Fibroblast of lung (primary cell): ENCODE results near the gene PAN2. TPM values are rescaled to one million over a fixed set of nuclear protein-coding genes. Genes with fewer than 3 reads are reported as not detected.
"Not testable (repeated sequence)": the region's sequence is repeated elsewhere in the genome, so short reads cannot be mapped to it uniquely, and the experiment has no call there.

Experiments
- DNase-seq, 2 donors: peaks; one replicate each; pipeline versions ENCODE4 v3.0.0 to v3.0.0-alpha.2; 2010; ENCODE audit warnings: low read depth in 2 of 2
- H2AFZ ChIP-seq: 2 replicates; pipeline ENCODE4 v1.5.1; 2012; ENCODE audit warnings: low read length, control low read depth, inconsistent platforms
- H3K27ac ChIP-seq: 2 replicates; pipeline ENCODE4 v1.5.1; 2011; ENCODE audit warnings: low read length, control low read depth; ENCODE audit not compliant: insufficient read depth
- H3K27me3 ChIP-seq: 2 replicates; pipeline ENCODE4 v1.5.1; 2011; ENCODE audit warnings: mild to moderate bottlenecking, low read length; ENCODE audit not compliant: control insufficient read depth, insufficient read depth
- H3K36me3 ChIP-seq: 2 replicates; pipeline ENCODE4 v1.5.1; 2011; ENCODE audit warnings: low read length; ENCODE audit not compliant: control insufficient read depth, insufficient read depth
- H3K4me1 ChIP-seq: 2 replicates; pipeline ENCODE4 v1.5.1; 2011; ENCODE audit warnings: low read length; ENCODE audit not compliant: control insufficient read depth, insufficient read depth; ENCODE audit errors: extremely low read depth
- H3K4me2 ChIP-seq: 2 replicates; pipeline ENCODE4 v1.5.1; 2011; ENCODE audit warnings: low read length, control low read depth; ENCODE audit not compliant: insufficient read depth; ENCODE audit errors: extremely low read depth
- H3K4me3 ChIP-seq, 4 experiments: fragments of 200-600 bp in 1 of 4; sonication (generic) in 1 of 4; replicated peaks in 1 of 4; 2 replicates each; pipeline ENCODE4 v1.5.1; 2011 to 2016; ENCODE audit warnings: low read length in 4 of 4, low read depth in 3 of 4, mild to moderate bottlenecking in 3 of 4, control low read depth in 2 of 4, inconsistent platforms in 1 of 4, mixed read lengths in 1 of 4; ENCODE audit not compliant: insufficient read depth in 1 of 4; ENCODE audit errors: control extremely low read depth in 1 of 4
- H3K79me2 ChIP-seq: 2 replicates; pipeline ENCODE4 v1.5.1; 2012; ENCODE audit warnings: mild to moderate bottlenecking, low read length, inconsistent platforms; ENCODE audit not compliant: control insufficient read depth, insufficient read depth
- H3K9ac ChIP-seq: 2 replicates; pipeline ENCODE4 v1.5.1; 2011; ENCODE audit warnings: mild to moderate bottlenecking, low read length, control low read depth; ENCODE audit not compliant: insufficient read depth
- H3K9me3 ChIP-seq: 2 replicates; pipeline ENCODE4 v1.5.1; 2012; ENCODE audit warnings: low read depth, low read length; ENCODE audit not compliant: control insufficient read depth, insufficient read depth
- H4K20me1 ChIP-seq: 2 replicates; pipeline ENCODE4 v1.5.1; 2011; ENCODE audit warnings: low read length; ENCODE audit not compliant: control insufficient read depth, insufficient read depth; ENCODE audit errors: extremely low read depth
- EZH2 ChIP-seq: IDR thresholded peaks from 2 replicates; pipeline ENCODE4 v1.5.1; 2012; ENCODE audit warnings: low read length, control low read depth, mild to moderate bottlenecking; ENCODE audit errors: missing control alignments
- polyA plus RNA-seq, 2 donors: library from polyadenylated mRNA; depleted of rRNA in 1 of 2; stranded (reverse) in 1 of 2; unstranded in 1 of 2; fragments of >200 nt; gene quantifications; 2 replicates each; pipeline ENCODE4 v1.2.1, GENCODE V29; 2011 to 2012; ENCODE audit warnings: missing spikeins in 1 of 2
- total RNA-seq: library from RNA; depleted of rRNA; stranded (reverse); fragments of >200 nt; gene quantifications from 2 replicates; pipeline ENCODE4 v1.2.1, GENCODE V29; 2014
- TF ChIP-seq, protein P1 (sequence below), 2 donors: IDR thresholded peaks in 1 of 2; conservative IDR thresholded peaks in 1 of 2; 1 replicate in 1 of 2; 2 replicates in 1 of 2; pipeline ENCODE4 v1.5.1; 2011 to 2012; ENCODE audit warnings: low read length in 2 of 2, control low read depth in 1 of 2, inconsistent platforms in 1 of 2, low read depth in 1 of 2, mild to moderate bottlenecking in 1 of 2

The PAN2 gene
- total and polyA plus RNA-seq, 2 donors (not counting 1 experiment from before 2014, with no cell fraction given) = 17.3 to 25.9 TPM

DNA sequence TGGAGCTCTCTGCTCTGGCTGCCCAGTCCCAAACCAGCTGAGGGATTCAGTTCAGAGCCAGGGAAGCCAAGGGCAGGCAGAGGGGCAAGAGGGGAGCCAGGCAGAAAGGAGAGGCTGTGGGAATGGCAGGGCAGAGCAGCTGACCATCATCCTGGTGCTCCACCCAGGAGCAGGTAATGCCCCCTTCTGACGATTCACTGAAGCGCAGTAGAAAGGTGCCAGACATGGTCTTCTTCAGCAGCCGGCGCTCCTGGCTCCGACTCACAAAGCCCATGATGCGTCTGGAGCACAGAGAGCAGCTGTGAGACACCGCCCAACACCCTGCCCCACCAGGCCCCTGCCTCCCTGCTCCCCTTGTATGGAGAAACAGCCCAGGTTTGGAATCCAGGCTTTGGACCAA is 12.9 kb upstream of the PAN2 start:
- H3K4me3 ChIP-seq = no peak overlapping the region
- no peak overlapping the region for H3K9ac ChIP-seq
- peaks cover 30% of the 10 kb centered on the region for H3K36me3 ChIP-seq
- no peaks in the 10 kb centered on the region for H3K27me3 ChIP-seq
- H4K20me1 ChIP-seq = no peaks in the 10 kb centered on the region
- no peak overlapping the region for H2AFZ ChIP-seq
- no peak for DNase-seq
- H3K4me2 ChIP-seq = no peak overlapping the region
- H3K4me1 ChIP-seq = no peaks in the 10 kb centered on the region
- no peak overlapping the region for H3K27ac ChIP-seq
- no peaks in the 10 kb centered on the region for H3K9me3 ChIP-seq
- no peaks in the 10 kb centered on the region for H3K79me2 ChIP-seq
- TF ChIP-seq, protein P1, sequence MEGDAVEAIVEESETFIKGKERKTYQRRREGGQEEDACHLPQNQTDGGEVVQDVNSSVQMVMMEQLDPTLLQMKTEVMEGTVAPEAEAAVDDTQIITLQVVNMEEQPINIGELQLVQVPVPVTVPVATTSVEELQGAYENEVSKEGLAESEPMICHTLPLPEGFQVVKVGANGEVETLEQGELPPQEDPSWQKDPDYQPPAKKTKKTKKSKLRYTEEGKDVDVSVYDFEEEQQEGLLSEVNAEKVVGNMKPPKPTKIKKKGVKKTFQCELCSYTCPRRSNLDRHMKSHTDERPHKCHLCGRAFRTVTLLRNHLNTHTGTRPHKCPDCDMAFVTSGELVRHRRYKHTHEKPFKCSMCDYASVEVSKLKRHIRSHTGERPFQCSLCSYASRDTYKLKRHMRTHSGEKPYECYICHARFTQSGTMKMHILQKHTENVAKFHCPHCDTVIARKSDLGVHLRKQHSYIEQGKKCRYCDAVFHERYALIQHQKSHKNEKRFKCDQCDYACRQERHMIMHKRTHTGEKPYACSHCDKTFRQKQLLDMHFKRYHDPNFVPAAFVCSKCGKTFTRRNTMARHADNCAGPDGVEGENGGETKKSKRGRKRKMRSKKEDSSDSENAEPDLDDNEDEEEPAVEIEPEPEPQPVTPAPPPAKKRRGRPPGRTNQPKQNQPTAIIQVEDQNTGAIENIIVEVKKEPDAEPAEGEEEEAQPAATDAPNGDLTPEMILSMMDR (conservative IDR thresholded peaks at IDR 0.05 in 1 of 2, IDR thresholded peaks at IDR 0.05 in 1 of 2; ENCODE audit: low read depth in 1 of 2, low read length in 2 of 2) = no peak
- no peak for TF ChIP-seq EZH2

DNA sequence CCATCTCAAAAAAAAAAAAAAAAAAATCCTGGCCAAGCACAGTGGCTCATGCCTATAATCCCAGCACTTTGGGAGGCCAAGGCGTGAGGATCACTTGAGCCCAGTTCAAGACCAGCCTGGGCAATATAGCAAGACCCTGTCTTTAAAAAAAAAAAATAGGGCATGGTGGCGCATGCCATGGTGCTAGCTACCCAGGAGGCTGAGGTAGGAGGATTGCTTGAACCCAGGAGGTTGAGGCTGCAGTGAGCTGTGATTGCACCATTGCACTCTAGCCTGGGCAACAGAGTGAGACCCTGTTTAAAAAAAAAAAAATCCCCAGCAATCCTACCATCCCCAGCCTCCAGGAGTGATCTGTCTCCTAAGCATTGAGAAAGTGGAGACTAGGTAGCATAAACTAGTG is 8.5 kb upstream of the PAN2 start:
- not testable (repeated sequence) for H2AFZ ChIP-seq, H3K36me3 ChIP-seq, H3K27me3 ChIP-seq, H4K20me1 ChIP-seq, H3K4me3 ChIP-seq, H3K4me1 ChIP-seq, H3K4me2 ChIP-seq, H3K27ac ChIP-seq, DNase-seq, H3K79me2 ChIP-seq, H3K9ac ChIP-seq, H3K9me3 ChIP-seq

DNA sequence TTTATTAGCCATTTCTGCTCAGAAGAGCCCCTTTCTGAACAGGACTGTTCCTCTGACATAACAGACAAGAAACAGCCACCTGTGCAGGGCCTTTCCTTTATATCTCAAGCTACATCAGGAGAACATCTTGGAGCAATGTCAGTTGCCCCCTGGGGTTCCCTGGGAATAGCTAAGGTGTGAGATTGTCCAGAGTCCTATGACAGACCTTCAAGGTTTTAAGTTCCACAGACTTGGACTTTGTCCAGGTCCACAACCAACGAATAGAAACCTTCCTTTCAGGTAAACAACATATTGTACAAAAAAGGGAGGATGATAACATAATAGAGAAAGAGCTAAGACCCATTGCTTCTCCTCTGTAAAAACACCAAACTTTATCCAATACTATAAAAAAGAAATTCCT is 7.8 kb upstream of the PAN2 start:
- no peaks in the 10 kb centered on the region for H3K4me1 ChIP-seq
- H4K20me1 ChIP-seq = no peaks in the 10 kb centered on the region
- H2AFZ ChIP-seq = no peak overlapping the region
- no peaks in the 10 kb centered on the region for H3K27me3 ChIP-seq
- H3K9ac ChIP-seq = no peak overlapping the region
- TF ChIP-seq EZH2 = no peak
- TF ChIP-seq, protein P1 (conservative IDR thresholded peaks at IDR 0.05 in 1 of 2, IDR thresholded peaks at IDR 0.05 in 1 of 2; ENCODE audit: low read depth in 1 of 2, low read length in 2 of 2) = no peak
- H3K36me3 ChIP-seq = peaks cover 9% of the 10 kb centered on the region
- H3K4me2 ChIP-seq = no peak overlapping the region
- H3K9me3 ChIP-seq = no peaks in the 10 kb centered on the region
- H3K27ac ChIP-seq = no peak overlapping the region
- no peak for DNase-seq
- no peaks in the 10 kb centered on the region for H3K79me2 ChIP-seq
- H3K4me3 ChIP-seq = no peak overlapping the region

DNA sequence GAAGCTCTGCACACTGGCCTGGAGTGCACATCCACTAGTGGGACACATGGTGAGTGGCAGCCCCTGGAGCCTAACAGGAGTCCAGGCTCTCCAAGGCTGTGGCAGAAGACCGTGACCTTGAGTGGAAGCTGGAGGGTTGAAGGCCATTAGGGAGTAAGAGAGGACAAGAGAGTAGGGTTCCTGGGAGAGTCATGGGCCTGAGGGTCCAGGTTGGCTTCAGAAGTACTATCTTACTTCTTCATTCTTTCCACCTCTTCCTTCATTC is 5.3 kb upstream of the PAN2 start:
- H3K4me2 ChIP-seq = no peak overlapping the region
- H3K9ac ChIP-seq = no peak overlapping the region
- no peak overlapping the region for H3K27ac ChIP-seq
- H4K20me1 ChIP-seq = no peaks in the 10 kb centered on the region
- no peaks in the 10 kb centered on the region for H3K27me3 ChIP-seq
- peaks cover 4% of the 10 kb centered on the region for H3K4me1 ChIP-seq
- H2AFZ ChIP-seq = no peak overlapping the region
- DNase-seq = no peak
- peaks cover 9% of the 10 kb centered on the region for H3K36me3 ChIP-seq
- H3K9me3 ChIP-seq = no peaks in the 10 kb centered on the region
- TF ChIP-seq, protein P1 (conservative IDR thresholded peaks at IDR 0.05 in 1 of 2, IDR thresholded peaks at IDR 0.05 in 1 of 2; ENCODE audit: low read depth in 1 of 2, low read length in 2 of 2) = no peak
- no peak for TF ChIP-seq EZH2
- H3K4me3 ChIP-seq = no peak overlapping the region
- H3K79me2 ChIP-seq = no peaks in the 10 kb centered on the region
